ENCODE data around the gene SLC2A4.

The SLC2A4 gene

DNA sequence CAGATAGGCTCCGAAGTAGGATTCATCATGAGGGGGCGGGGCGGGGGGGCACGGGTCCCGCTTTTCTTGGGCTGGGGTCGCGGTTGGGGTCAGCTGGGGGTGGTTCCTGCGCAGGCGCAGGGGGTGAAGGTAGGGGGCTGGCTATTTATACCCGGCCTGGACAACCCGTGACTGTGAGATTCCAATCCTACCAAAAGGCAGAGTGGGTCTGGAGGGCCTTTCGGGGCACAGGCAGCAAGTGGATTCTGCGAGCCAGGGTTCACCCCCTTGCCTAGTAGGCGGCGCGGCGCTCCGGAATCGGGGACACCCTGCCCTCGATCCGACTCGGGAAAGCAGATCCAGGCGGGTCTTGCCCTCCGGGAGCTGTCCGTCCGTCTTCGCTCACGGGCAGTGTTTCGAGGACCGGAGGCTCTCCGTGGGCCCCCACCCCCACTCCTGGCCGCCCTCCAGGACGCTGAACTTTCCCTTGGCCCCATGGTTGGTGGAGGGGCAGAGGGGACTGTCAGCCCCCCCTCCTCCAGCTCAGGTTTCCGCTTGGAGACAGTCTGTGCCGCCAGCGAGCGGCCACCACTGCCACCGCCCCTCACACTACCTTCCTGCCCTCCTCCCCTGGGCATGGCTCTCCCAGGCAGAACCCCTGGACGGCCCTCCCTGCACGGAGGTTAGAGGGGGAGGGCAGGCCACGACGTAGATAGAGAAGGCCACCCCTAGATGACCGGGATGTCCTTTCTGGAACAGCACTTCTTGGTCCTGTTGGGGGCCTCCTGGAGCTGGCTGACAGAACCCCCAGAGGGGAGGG, 634 bp downstream of the SLC2A4 start:
- Histone ChIP-seq H3K27ac (peak overlapping the region; percentile 87 to 90), H3K4me3 (peak overlapping the region; percentile 71)
- no peak for DNase-seq (ENCODE audit: low spot score)
- no peak for TF ChIP-seq CTCF (IDR thresholded peaks at IDR 0.05)

DNA sequence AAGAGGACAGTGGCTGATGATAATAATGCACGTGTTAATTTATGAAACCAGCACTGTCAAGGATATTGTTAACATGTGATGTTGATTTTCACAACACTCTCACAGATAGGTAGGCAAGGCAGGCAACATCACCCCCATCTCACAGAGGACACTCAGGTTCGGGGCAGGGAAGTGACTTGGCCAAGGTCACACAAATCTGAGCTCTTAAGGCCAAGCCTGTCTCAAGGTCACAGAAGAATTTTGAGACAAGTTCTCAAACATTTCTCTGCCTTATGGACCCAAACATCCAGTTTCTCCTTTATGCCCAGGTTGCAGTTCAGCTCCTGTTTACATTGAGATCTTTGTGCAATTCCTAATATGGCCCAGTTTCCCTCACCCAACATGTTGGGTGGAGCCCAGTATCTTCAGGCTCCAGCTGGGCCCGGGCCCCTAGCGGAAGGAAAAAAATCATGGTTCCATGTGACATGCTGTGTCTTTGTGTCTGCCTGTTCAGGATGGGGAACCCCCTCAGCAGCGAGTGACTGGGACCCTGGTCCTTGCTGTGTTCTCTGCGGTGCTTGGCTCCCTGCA, 1.3 kb downstream of the SLC2A4 start:
- no peak for TF ChIP-seq CTCF (IDR thresholded peaks at IDR 0.05)
- Histone ChIP-seq H3K4me3 (peak overlapping the region; percentile 71), H3K27ac (peak overlapping the region; percentile 87 to 90)
- DNase-seq (ENCODE audit: low spot score), result no peak

DNA sequence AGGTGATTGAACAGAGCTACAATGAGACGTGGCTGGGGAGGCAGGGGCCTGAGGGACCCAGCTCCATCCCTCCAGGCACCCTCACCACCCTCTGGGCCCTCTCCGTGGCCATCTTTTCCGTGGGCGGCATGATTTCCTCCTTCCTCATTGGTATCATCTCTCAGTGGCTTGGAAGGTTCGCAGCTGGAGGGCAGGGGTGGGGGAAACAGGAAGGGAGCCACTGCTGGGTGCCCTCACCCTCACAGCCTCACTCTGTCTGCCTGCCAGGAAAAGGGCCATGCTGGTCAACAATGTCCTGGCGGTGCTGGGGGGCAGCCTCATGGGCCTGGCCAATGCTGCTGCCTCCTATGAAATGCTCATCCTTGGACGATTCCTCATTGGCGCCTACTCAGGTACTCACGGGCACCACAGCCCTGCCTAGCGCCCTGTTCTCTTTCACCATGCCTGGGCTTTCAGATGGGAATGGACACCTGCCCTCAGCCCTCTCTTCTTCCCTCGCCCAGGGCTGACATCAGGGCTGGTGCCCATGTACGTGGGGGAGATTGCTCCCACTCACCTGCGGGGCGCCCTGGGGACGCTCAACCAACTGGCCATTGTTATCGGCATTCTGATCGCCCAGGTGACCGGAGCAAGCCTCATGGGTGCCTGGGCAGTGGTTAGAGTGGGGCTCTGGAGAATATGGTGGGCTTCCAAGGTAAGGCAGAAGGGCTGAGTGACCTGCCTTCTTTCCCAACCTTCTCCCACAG, 2.1 kb downstream of the SLC2A4 start:
- no peak overlapping the region for H3K4me3 ChIP-seq
- no peak overlapping the region for H3K27ac ChIP-seq
- no peak for DNase-seq (ENCODE audit: low spot score)
- TF ChIP-seq CTCF (IDR thresholded peaks at IDR 0.05), result no peak

GRCh38 chr17:7284911-7285310, 3.4 kb downstream of the SLC2A4 start:
- TF ChIP-seq CTCF (IDR thresholded peaks at IDR 0.05), result no peak
- no peak overlapping the region for H3K4me3 ChIP-seq
- H3K27ac ChIP-seq, result no peak overlapping the region
- no peak for DNase-seq (ENCODE audit: low spot score)

GRCh38 chr17:7285679-7286078, 4.2 kb downstream of the SLC2A4 start:
- Histone ChIP-seq H3K4me3 (no peak overlapping the region), H3K27ac (no peak overlapping the region)
- TF ChIP-seq CTCF (IDR thresholded peaks at IDR 0.05), result no peak
- no peak for DNase-seq (ENCODE audit: low spot score)

- TF ChIP-seq CTCF (IDR thresholded peaks at IDR 0.05), result no peak
- H3K27ac ChIP-seq, result no peak overlapping the region
- H3K4me3 ChIP-seq, result no peak overlapping the region
- DNase-seq (ENCODE audit: low spot score), result no peak
These were observed 7.9 kb downstream of the SLC2A4 start for GRCh38 chr17:7289256-7290032.
